DOHH2 (cell line): Measurements from ENCODE around the gene OLFM2.

Experiments
- EZH2phosphoT487 ChIP-seq: fragments of 200-600 bp; sonication (generic); IDR thresholded peaks from 2 replicates; pipeline ENCODE4 v1.6.1; 2017; ENCODE audit warnings: borderline replicate concordance, mild to moderate bottlenecking, antibody characterized with exemption, low read length, moderate library complexity, mixed read lengths
- TF ChIP-seq, protein P1 (sequence below): fragments of 200-600 bp; sonication (generic); IDR thresholded peaks from one replicate; pipeline ENCODE4 v1.5.1; 2014; ENCODE audit warnings: antibody characterized with exemption, mild to moderate bottlenecking, low read depth, low read length; ENCODE audit not compliant: poor library complexity, severe bottlenecking

DNA sequence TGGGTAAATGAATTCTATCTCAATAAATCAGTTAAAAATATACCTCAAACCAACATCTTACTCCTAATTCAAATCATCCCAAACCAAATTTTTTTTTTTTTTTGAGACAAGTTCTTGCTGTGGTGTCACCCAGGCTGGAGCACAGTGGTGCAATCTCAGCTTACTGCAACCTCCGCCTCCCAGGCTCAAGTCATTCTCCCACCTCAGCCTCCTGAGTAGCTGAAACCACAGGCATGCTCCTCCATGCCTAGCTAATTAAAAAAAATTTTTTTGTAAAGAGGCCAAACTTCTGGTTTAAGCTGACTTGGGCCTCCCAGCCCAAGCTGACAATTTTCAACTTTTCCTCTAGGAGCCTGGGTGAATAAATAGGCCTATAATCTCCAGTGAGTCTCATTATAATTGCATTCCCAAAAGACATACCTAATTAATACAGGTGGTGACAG is 22.1 kb upstream of the OLFM2 start:
- TF ChIP-seq, protein P1, sequence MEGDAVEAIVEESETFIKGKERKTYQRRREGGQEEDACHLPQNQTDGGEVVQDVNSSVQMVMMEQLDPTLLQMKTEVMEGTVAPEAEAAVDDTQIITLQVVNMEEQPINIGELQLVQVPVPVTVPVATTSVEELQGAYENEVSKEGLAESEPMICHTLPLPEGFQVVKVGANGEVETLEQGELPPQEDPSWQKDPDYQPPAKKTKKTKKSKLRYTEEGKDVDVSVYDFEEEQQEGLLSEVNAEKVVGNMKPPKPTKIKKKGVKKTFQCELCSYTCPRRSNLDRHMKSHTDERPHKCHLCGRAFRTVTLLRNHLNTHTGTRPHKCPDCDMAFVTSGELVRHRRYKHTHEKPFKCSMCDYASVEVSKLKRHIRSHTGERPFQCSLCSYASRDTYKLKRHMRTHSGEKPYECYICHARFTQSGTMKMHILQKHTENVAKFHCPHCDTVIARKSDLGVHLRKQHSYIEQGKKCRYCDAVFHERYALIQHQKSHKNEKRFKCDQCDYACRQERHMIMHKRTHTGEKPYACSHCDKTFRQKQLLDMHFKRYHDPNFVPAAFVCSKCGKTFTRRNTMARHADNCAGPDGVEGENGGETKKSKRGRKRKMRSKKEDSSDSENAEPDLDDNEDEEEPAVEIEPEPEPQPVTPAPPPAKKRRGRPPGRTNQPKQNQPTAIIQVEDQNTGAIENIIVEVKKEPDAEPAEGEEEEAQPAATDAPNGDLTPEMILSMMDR, result no peak
- no peak for TF ChIP-seq EZH2phosphoT487
